IPS-18a (cell line): ENCODE data around the gene METTL26.

Source experiments
- H3K27ac ChIP-seq: one replicate; pipeline ENCODE4 v1.5.1; 2013; ENCODE audit warnings: low read length
- H3K27me3 ChIP-seq: one replicate; pipeline ENCODE4 v1.6.1; 2013; ENCODE audit warnings: mild to moderate bottlenecking, low read length; ENCODE audit not compliant: control insufficient read depth, insufficient read depth
- H3K36me3 ChIP-seq: one replicate; pipeline ENCODE4 v1.6.1; 2013; ENCODE audit warnings: low read depth, low read length; ENCODE audit not compliant: control insufficient read depth
- H3K4me1 ChIP-seq: one replicate; pipeline ENCODE4 v1.6.1; 2013; ENCODE audit warnings: low read depth, low read length; ENCODE audit not compliant: control insufficient read depth
- H3K4me3 ChIP-seq: one replicate; pipeline ENCODE4 v1.5.1; 2013; ENCODE audit warnings: low read length
- H3K9ac ChIP-seq: one replicate; pipeline ENCODE4 v1.6.1; 2013; ENCODE audit warnings: mild to moderate bottlenecking, low read length, moderate library complexity
- H3K9me3 ChIP-seq: one replicate; pipeline ENCODE4 v1.6.1; 2013; ENCODE audit warnings: low read depth, low read length; ENCODE audit not compliant: control insufficient read depth

The METTL26 gene

GRCh38 chr16:672851-673250 is 36.7 kb upstream of the METTL26 start:
- Histone ChIP-seq H3K27me3 (no peaks in the 10 kb centered on the region), H3K4me3 (no peak overlapping the region), H3K9ac (no peak overlapping the region), H3K4me1 (peaks cover 3% of the 10 kb centered on the region), H3K36me3 (peaks cover 45% of the 10 kb centered on the region), H3K9me3 (no peaks in the 10 kb centered on the region), H3K27ac (no peak overlapping the region)

- Histone ChIP-seq H3K4me1 (peaks cover 3% of the 10 kb centered on the region), H3K36me3 (peaks cover 45% of the 10 kb centered on the region), H3K27me3 (no peaks in the 10 kb centered on the region), H3K9me3 (no peaks in the 10 kb centered on the region), H3K9ac (no peak overlapping the region), H3K4me3 (no peak overlapping the region), H3K27ac (no peak overlapping the region)
Observed at GRCh38 chr16:672371-672770, 36.3 kb upstream of the METTL26 start.

DNA sequence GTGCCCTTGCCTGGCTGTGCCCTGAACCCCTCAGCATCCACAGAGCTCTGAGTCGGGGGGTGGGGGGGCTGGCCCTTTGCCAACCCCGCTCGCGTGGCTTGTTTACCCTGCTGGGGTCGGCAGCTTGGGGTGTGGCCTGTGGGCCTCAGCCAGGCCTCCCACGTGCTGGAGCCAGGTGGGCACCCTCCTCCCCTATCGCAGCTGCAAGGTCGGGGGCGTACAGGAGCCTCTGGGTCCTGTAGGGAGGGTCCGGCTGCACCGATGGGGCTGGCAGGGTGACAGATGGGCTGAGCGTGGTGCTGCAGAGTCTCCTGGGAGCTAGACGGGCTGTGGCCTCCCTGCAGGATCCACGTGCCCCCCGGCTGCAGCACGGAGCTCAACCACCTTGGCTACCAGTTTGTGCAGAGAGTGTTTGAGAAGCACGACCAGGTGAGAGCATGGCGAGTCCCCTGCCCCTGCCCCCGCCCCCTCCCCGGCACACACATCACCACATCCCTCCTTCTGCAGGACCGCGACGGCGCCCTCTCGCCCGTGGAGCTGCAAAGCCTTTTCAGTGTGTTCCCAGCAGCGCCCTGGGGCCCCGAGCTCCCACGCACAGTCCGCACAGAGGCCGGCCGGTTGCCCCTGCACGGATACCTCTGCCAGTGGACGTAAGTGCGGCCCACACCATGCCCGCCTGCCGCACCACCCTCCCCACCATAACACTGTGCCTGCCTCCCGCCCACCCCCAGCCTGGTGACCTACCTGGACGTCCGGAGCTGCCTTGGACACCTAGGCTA is 35.4 kb upstream of the METTL26 start:
- Histone ChIP-seq H3K4me1 (peaks cover 3% of the 10 kb centered on the region), H3K9ac (no peak overlapping the region), H3K27ac (no peak overlapping the region), H3K27me3 (no peaks in the 10 kb centered on the region), H3K4me3 (no peak overlapping the region), H3K36me3 (peaks cover 45% of the 10 kb centered on the region), H3K9me3 (no peaks in the 10 kb centered on the region)

DNA sequence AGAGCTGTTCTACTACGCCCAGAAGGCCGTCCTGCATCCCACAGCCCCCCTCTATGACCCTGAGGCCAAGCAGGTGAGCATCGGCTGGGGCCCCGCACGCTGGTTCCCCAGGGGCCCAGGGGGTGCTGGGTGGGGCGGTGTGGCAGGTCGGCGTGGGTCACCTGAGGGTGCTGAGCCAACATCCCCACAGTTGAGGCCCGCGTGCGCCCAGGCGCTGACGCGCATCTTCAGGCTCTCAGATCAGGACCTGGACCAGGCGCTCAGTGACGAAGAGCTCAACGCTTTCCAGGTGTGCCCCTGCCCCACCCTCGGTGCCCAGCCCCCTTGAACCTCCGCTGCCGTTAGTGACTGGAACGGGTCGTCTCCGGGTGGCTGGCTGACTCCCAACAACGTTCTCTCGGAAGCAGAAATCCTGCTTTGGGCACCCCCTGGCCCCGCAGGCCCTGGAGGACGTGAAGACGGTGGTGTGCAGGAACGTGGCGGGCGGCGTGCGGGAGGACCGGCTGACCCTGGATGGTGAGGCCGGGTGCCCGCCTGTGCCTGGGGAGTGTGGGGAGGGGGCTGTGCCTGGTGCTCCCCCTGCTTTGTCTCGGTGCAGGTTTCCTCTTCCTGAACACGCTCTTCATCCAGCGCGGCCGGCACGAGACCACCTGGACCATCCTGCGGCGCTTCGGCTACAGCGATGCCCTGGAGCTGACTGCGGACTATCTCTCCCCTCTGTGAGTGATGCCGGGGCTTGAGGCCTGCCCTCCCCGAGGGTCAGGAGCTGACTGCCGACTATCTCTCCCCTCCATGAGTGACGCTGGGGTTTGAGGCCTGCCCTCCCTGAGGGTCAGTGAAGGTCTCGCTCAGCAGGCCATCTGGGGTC is 34.6 kb upstream of the METTL26 start:
- H3K4me1 ChIP-seq: peaks cover 3% of the 10 kb centered on the region
- H3K27ac ChIP-seq: no peak overlapping the region
- H3K9ac ChIP-seq: no peak overlapping the region
- H3K4me3 ChIP-seq: no peak overlapping the region
- no peaks in the 10 kb centered on the region for H3K9me3 ChIP-seq
- no peaks in the 10 kb centered on the region for H3K27me3 ChIP-seq
- H3K36me3 ChIP-seq: peaks cover 45% of the 10 kb centered on the region

DNA sequence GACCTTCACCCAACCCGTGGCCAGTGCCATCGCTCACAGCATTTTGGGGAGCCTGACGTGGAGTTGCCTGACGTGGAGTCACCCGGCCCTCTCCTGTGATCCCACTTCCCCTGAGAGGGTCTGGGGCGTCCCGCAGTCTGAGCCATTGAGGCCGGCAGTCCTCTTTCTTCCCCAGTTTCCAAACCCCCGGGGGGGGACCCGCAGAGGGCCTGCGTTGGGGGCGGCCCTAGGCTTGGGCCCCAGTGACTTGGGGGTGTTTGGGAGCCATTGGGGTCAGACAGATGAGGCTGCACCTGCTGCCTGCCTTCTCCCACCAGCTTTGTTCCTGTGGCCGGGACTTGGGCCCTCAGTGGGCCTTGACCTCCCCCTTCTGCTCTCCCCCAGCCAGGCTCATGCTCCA is 33.6 kb upstream of the METTL26 start:
- no peaks in the 10 kb centered on the region for H3K27me3 ChIP-seq
- H3K9me3 ChIP-seq: no peaks in the 10 kb centered on the region
- peaks cover 45% of the 10 kb centered on the region for H3K36me3 ChIP-seq
- no peak overlapping the region for H3K9ac ChIP-seq
- H3K4me3 ChIP-seq: no peak overlapping the region
- no peak overlapping the region for H3K27ac ChIP-seq
- H3K4me1 ChIP-seq: peaks cover under 1% of the 10 kb centered on the region

DNA sequence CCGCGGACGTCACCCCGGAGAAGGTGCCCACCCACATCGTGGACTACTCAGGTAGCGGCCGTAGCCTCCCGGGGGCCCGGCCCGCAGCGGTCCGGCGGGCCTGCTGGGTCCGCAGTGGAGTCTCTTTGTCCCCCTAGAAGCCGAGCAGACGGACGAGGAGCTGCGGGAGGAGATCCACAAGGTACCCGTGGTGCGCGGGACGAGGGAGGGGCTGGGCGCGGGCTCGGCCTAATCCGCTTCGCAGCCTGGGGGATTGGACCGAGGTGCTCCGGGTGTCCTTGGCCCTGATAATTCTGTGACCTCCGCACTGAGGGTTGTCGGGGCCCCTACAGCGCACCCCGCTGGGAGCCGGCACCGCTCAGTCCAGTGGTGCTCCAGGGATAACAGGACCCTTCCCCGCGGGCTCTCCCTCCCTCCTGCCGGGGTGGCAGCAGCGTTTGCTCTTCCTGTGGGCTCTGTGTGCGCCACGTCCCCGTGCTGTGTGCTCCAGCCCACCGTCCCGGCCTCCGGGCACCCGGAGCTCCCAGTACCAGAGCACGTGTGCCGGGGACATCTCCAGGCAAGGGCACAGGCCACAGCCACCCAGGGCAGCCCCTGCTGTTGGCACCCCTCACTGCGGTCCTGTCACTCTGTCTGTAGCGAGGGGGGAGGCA is 32.5 kb upstream of the METTL26 start:
- no peak overlapping the region for H3K27ac ChIP-seq
- H3K4me1 ChIP-seq: no peaks in the 10 kb centered on the region
- H3K9me3 ChIP-seq: no peaks in the 10 kb centered on the region
- H3K27me3 ChIP-seq: no peaks in the 10 kb centered on the region
- peak overlapping the region; percentile 82 for H3K4me3 ChIP-seq
- peaks cover 41% of the 10 kb centered on the region for H3K36me3 ChIP-seq
- H3K9ac ChIP-seq: peak overlapping the region; percentile 72

DNA sequence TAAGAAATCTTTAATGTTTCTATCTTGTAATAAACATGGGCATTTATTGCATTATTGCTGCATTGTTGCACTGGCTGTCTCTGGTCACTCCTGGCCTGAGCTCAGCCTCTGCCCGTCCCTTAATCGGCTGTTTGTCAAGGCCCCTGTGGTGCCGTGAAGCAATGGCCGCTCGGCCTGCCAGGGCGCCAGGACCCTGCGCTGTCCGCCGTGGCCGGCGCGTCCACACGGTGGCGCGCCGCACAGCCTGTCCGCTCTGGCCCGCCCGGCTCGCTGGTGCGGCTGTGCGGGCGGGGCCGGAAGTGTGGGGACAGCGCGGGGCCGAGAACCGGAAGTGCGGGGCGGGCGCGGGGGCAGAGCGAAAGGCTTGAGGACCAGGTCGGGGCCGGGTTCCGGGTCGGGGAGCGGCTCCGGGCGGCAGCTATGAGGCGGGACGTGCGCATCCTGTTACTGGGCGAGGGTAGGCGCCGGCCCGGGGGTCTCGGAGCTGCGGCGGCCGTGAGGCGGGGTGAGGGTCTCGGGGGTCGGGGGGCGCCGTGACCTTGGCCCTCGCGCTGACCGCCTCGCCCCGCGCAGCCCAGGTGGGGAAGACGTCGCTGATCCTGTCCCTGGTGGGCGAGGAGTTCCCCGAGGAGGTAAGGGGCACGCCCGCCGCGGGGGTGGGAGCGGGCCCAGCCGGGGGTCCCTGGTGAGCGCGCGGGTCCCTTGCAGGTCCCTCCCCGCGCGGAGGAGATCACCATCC is 31.8 kb upstream of the METTL26 start, which contains the start of gene RHOT2:
Gene RHOT2 (plus strand): TSS at position 353 of the 739 bp plus-strand sequence. CDS start 68 bp downstream, at position 421.
- H3K27ac ChIP-seq: no peak within 1 kb of the TSS
- H3K9ac ChIP-seq: peak within 1 kb of the TSS; percentile 72
- peaks cover 34% of the 10 kb centered on the region for H3K36me3 ChIP-seq
- H3K4me1 ChIP-seq: no peaks in the 10 kb centered on the region
- H3K4me3 ChIP-seq: peak within 1 kb of the TSS; percentile 82
- H3K27me3 ChIP-seq: no peaks in the 10 kb centered on the region
- no peaks in the 10 kb centered on the region for H3K9me3 ChIP-seq

- H3K27ac ChIP-seq: no peak overlapping the region
- H3K4me1 ChIP-seq: no peaks in the 10 kb centered on the region
Observed at GRCh38 chr16:667113-667779, 31.1 kb upstream of the METTL26 start.

DNA sequence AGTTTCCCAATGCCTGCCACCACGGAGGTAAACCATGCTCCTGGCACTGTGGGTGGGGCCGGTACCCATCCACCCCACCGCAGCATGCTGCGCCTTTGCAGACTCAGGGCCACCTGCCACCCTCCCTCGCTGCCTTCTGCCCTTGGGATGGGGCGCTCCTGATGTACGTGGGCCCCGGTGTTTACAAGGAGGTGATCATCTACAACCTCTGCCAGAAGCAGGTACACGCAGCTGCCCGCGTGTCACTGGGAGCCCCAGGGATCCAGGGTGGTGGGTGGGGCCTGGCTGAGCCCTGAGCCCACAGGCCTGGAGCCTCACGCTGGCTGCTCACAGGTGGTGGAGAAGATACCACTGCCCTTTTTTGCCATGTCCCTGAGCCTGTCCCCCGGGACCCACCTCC is 30.5 kb upstream of the METTL26 start:
- Histone ChIP-seq H3K36me3 (peaks cover 22% of the 10 kb centered on the region), H3K4me1 (no peaks in the 10 kb centered on the region), H3K4me3 (no peak overlapping the region), H3K27ac (no peak overlapping the region), H3K9me3 (no peaks in the 10 kb centered on the region), H3K27me3 (no peaks in the 10 kb centered on the region), H3K9ac (no peak overlapping the region)

More at GRCh38 chr16:667113-667779, 31.1 kb upstream of the METTL26 start:
- Histone ChIP-seq H3K4me3 (no peak overlapping the region), H3K9ac (no peak overlapping the region), H3K36me3 (peaks cover 27% of the 10 kb centered on the region), H3K27me3 (no peaks in the 10 kb centered on the region), H3K9me3 (no peaks in the 10 kb centered on the region)

DNA sequence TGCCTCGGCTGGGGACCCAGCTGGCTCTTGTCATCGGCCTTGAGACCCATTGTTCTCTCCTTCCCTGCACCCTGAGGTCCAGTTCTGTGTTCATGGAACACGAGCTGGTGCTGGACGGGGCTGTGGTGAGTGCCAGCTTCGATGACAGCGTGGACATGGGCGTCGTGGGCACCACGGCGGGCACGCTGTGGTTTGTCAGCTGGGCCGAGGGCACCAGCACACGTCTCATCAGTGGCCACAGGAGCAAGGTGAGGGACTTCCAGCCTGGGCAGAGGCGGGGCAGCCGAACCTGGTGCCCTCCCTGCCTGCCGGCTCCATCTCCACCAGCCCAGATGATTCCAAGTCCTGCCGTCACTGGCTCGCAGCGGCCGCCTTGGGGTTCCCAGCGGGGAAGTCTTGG is 26.5 kb upstream of the METTL26 start:
- no peaks in the 10 kb centered on the region for H3K36me3 ChIP-seq
- no peak overlapping the region for H3K9ac ChIP-seq
- no peak overlapping the region for H3K27ac ChIP-seq

More for the DNA sequence above, 26.5 kb upstream of the METTL26 start:
- H3K27me3 ChIP-seq: no peaks in the 10 kb centered on the region
- no peak overlapping the region for H3K4me3 ChIP-seq
- H3K4me1 ChIP-seq: no peaks in the 10 kb centered on the region
- no peaks in the 10 kb centered on the region for H3K9me3 ChIP-seq
